GM23338 (cell line): Measurements from ENCODE around the gene ABHD6.

ENCODE experiments used
- CTCF ChIP-seq, 2 experiments: fragments of 200-600 bp in 1 of 2; sonication (generic) in 1 of 2; conservative IDR thresholded peaks; 2 replicates each; pipeline versions ENCODE4 v1.5.1 to v1.6.1; 2016 to 2017; ENCODE audit warnings: antibody characterized with exemption in 2 of 2, low read depth in 2 of 2, mild to moderate bottlenecking in 2 of 2, moderate library complexity in 1 of 2
- EZH2phosphoT487 ChIP-seq: fragments of 200-600 bp; sonication (generic); IDR thresholded peaks from one replicate; pipeline ENCODE4 v1.8.1; 2018; ENCODE audit warnings: antibody characterized with exemption; ENCODE audit not compliant: unreplicated experiment
- POLR2AphosphoS5 ChIP-seq: IDR thresholded peaks from 2 replicates; pipeline ENCODE4 v1.6.1; 2016; ENCODE audit warnings: antibody characterized with exemption, low read depth

GRCh38 chr3:58192069-58192468, 45.5 kb upstream of the ABHD6 start:
- TF ChIP-seq CTCF (conservative IDR thresholded peaks at IDR 0.05; ENCODE audit: low read depth in 2 of 2) = no peak
- no peak for TF ChIP-seq POLR2AphosphoS5
- no peak for TF ChIP-seq EZH2phosphoT487
